Measurements from ENCODE around the gene DTX3.

The DTX3 gene

DNA sequence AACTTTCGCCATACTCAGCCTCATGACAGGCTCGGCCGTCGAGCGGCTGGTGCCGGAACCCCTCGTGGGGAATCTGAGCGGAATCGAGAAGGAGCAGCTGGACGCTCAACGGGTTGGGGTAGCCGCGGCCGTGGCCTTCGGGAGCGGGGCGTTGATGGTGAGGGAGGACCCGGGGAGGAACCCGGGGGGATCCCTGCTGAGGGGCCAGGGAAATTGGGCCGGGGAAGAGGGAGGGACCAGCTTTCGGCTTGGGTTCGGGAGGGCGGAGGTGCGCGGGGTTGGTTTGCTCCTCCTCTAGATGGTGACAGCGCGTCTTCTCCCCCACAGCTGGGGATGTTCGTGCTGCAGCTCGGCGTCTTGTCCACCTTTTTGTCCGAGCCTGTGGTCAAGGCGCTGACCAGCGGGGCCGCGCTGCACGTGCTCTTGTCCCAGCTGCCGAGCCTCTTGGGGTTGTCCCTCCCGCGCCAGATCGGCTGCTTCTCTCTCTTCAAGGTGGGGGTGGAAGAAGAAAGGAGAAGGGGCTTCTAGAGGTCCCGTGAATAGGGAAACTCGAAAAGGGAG, 16.4 kb downstream of the DTX3 start:
- no peak for DNase-seq

DNA sequence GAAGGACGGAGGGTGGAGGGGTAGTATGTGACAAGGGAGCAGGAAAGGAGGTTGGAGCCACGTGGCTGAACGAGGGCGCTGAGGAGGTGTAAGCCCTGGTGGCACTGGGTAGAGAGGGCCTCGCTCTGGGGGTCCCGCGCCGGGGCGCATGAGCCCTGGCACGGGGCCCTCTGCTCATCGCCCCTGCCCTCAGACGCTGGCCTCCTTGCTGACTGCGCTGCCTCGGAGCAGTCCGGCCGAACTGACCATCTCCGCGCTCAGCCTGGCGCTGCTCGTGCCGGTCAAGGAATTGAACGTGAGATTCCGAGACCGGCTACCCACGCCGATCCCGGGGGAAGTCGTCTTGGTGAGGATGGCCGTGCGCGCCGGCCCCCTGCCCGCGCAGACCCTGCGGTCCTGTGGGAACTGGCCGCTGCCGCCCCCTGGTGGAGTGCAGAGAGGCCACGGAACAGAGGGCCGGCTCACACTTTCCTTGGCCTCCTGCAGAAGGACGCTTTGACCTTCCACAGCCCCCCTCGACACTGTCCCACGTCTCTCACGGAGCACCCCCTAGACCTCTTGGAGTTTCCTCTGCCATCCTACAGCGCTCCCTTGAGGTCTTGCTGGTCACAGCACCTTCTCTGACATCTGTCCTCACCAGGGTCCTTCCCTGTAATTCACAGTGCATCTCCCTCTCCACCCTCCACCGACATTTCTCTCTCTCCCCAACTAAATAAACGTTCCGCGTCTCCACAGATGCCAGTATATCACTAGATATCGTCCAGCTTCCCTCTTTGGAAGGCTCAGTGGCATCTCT, 17.1 kb downstream of the DTX3 start:
- DNase-seq: peak; percentile 99

GRCh38 chr12:57622293-57623245, 17.9 kb downstream of the DTX3 start:
- DNase-seq: no peak

GRCh38 chr12:57623385-57623784, 18.8 kb downstream of the DTX3 start:
- no peak for DNase-seq

DNA sequence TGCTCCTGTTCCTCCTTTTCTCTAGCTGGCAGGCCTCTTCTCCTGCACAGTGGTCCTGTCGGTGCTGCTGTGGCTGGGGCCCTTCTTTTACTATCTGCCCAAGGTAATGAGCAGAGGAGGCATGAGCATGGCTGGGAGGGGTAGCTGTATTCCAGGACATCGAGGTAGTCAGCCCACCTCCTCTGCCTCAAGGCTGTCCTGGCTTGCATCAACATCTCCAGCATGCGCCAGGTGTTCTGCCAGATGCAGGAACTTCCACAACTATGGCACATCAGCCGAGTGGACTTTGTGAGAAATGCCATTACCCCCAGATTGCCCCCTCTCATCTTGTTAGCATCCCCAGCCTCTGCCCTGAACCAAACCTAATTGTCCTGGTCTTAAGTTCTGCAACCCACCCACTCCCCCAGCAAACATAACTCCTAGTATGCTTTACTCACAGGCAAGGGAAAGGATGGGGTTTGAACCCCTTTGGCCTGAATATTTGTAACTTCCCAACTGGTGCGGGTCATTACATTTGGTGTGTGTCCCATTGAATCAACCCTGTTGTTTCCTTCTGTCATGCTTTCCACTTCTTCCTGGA, 19.3 kb downstream of the DTX3 start:
- no peak for DNase-seq

DNA sequence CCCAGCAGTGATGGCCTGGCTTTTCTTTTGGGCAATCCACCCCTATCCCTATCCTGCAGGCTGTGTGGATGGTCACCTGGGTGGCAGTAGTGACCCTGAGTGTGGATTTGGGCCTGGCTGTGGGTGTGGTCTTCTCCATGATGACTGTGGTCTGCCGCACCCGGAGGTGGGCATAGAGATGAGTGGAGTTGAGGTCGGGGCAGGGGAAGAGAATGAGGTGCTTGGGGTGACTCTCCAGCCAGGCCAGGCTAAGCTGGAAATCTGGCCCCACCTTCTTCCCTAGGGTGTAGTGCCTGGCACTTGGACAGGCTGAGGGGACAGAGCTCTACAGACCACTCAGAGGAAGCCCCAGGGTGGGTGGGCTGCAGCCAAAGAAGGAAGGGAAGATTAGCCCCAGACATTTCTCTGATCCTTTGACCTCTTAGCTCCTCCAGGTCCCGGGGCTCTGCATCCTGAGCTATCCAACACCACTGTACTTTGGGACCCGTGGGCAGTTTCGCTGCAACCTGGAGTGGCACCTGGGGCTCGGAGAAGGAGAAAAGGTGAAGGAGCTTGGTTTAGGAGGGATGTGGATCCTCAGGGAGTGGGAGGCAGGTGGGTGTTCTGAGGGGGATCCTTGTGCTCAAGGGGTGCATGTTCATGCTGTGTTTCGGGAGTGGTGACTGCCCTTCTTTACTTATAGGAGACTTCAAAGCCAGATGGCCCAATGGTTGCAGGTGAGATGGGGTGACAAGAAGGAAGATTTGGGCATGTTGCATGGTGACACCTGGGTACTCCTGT, 20.0 kb downstream of the DTX3 start:
- DNase-seq: no peak

- no peak for DNase-seq
Observed at GRCh38 chr12:57625261-57626032, 20.8 kb downstream of the DTX3 start.

GRCh38 chr12:57626111-57626920, 21.7 kb downstream of the DTX3 start:
- DNase-seq: no peak

DNA sequence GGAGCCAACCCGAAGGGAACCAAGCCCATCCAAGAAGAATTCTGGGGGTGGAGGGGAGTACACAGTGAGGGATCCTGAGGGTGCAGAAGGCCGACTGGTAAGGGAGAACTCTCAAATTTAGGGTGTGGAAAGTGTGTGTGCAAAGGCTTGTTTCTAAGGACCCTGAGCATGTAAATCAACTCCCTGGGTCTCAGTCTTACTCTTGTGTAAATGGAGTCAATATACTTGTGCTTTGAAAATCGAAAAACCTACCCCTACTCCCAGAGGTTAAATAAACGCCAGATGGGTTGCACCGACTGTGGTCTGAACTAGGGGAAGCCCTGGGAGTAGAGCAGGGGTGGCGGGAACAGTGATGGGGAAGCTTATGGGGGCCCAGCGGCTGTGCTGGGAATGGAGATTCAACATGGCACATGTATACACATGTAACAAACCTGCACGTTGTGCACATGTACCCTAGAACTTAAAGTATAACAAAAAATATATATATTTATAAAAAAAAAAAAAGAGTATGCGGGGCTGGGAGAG, 22.4 kb downstream of the DTX3 start:
- DNase-seq: no peak

DNA sequence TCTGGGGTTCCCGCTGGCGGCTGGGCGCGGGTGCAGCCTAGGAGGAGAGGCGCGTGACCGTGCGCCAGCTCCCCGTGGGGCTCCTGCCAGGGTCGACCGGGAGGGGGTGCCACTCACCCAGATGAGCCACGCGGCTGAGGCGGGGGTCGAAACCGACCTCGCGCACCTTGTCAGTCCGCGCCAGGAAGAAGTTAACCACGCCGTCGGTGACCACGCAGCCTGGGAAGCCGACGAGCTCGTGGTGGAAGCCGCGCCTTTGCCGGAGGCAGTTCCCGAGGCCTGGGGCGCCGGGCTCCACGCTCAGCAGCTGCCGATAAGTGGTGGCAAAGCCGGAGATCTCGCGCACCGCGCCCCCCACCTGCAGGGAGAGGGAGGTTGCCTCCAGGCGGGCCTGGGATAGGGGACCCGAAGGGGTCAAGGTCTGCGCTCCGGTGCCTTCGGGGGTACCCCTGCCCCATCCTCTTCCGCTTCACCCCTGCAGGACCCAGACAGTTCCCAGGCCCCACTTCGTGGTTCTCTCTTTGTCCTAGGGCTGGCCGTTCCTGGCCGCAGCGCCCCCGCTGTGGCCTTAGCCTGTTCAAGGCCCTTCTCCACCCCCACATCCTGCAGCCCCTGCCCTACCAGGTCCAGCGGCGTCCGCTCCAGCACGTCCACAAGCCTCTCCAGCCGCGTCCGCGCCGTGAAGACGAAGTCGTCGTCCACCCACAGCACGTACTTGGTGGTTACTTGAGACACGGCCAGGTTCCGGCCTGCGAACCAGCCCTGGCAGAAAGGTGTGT, 23.1 kb downstream of the DTX3 start:
- DNase-seq: no peak

DNA sequence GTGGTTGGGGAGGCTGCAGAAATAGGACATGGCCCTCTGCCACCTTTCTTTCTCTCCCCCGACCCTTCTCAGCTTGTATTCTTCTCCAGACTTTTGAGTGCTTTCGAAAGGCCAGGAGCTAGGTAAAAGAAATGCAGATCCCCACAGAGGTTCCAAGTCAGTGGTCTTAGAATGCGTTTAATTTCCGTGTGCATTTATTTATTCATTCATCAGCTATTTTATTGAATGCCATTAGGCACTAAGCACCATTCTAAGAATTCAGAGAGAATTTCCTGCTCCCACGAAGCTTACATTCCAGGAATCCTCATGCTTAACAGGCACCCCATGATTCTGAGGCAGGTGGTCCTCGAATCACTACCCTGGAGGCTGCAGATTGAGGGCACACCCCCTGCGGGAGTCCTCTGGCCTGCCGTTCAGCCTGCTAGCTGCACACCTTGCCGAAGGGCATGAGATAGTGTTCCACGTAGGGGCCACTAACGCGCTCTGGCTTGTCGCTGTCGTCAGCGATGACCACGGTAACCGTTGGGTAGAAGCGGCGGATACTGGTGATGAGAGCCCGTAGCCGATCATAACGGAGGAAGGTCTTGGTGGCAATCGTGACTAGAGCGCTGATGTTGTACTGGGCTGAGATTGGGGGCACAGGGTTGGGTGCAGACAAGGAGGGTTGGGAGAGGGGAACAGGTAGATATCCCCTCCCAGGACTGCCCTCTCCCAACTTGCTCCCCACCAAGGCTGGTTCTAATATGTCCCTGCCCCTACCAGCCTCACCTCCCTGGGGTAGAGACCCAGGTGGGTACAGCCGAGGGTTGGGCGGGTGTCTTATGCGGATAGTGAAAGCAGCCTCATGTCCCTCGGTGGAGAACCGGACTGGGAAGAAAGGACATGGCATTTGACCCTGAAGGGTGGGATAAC, 23.9 kb downstream of the DTX3 start:
- DNase-seq: no peak

GRCh38 chr12:57629897-57630471, 25.4 kb downstream of the DTX3 start:
- DNase-seq: no peak

- no peak for DNase-seq
Observed at GRCh38 chr12:57630891-57631433, 26.3 kb downstream of the DTX3 start.

DNA sequence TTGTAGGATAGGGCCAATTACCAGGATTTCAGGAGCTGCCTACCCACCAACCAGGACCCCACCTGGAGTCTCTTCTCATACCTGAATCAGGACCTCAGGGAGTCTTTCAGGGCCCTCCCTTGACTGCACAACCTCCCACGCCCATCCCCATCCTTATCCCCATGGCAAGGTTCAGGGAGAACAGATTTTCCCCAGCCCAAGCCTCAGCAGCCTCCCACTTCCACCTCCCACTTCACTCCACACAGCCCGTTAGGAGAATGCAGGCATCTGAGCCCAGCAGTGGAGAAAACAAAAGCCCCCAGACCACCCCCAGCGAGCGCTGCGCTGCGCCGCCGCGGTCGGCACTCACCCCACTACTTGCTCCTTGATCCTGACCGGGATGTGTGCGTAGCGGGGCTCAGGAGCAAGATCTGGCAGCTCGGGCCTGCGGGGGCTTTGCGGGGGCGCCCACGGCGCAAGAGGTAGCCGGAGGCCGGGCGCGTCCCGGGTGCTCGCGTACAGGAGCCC, 27.0 kb downstream of the DTX3 start:
- no peak for DNase-seq

- DNase-seq: no peak
Observed at GRCh38 chr12:57632073-57632957, 27.7 kb downstream of the DTX3 start.
